Activated CD8-positive, alpha-beta memory T cell treated with anti-CD3 and anti-CD28 coated beads, Interleukin-2, amount 50 U/mL, for 1 hour (primary cell): ENCODE data around the gene TCF12.

Source experiments
- DNase-seq: peaks from one replicate; pipeline ENCODE4 v3.0.0-alpha.2; 2020; ENCODE audit errors: extremely low read depth

The TCF12 gene

DNA sequence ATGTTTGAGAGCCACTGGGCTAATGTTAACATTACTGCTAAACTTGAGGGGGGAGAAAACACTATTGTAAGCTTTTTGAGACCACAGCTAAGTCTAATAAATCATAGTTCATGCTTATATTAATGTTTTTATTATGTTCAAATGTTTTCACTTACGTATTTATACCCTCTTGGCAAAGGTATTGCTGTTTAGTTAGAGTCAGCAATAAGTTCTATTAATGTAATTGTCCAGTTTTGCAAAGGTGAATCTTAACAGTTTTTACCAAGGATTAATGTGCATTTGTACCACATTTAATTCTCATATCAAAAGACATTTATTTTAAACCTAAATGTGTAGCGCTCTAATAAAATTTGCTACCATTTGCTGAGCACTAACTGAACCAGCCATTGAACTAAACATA, 251.2 kb downstream of the TCF12 start:
- DNase-seq = no peak

DNA sequence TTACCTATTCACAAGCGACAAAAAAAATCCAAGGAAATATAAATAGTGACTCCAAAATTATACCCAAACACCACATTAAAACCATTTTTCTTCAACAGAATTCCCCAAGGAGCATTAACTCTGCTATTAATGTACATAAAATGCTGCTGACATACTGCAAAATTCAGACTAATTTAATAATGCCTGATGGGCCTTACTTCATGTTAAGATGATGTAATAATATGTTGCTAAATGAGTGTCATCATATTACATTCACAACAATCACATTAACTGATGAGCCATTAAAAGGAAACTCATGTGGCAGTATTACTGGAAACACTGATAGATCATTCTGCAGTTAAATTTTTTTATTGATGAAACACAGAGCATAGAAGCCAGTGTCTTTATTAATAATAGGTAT, 253.0 kb downstream of the TCF12 start:
- DNase-seq = no peak

DNA sequence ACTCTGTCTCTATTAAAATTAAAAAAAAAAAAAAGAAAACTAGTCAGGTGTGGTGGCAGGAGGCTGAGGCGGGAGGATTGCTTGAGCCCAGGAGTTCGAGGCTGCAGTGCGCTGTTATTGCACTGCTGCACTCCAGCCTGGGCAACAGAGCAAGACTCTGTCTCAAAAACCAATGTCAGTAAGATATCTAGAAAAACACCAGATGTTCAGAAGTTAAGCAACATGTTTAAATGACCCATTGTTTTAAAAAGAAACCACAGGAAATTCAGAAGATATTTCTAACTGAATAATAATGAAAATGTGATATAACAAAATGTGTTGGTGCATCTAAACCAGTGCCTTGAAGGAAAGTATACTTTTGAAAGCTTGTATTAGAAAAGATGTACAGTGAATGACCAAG, 254.5 kb downstream of the TCF12 start:
- DNase-seq = no peak

DNA sequence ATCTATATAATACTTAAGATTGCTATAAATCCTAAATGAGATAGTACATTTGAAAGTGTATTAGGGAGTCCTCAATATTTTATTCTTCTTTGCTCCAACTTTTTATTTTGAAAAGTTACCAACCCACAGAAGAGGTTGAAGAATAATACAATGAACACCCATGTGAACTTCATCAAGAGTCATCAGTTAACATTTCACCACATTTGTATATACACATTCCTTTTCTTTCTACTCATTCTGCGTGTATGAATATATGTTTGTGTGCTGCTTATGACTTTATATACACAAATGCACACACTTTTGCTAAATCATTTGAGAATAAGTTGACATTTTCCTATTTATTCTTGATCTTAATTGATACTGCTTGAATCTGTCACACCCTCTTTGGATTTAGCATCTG, 264.6 kb downstream of the TCF12 start:
- DNase-seq = no peak

DNA sequence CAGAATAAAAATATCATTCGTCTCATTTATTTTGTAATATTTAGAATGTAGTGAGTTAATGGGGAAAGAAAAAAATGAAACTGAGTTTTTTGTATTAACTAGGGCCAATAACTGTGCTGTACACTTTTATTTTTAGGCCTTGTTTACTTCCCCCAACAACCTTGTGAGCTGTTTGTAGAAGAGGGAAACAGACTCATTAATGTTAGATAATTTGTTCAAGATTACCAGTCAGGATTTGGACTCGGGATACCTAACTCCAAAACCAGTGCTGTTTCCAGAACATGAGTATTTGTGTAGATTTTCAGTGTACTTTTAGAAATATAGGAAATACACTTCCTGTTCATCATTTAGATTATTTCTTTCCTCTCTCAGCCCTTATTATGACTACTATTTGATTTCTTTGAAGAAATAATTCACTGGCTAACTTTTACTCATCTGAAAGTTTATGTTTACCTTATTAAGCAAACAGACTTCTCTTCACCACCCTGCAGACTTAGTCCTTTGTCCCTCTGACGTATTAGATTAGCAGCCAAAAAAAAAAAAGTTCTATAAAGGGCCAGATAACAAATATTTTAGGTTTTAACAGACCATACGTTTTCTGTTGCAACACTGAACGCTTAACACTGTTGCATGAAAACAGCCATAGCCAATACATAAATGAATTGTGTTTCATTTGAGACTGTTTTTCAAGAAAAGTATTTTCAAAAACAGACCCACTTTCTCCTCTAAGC, 265.3 kb downstream of the TCF12 start:
- no peak for DNase-seq

DNA sequence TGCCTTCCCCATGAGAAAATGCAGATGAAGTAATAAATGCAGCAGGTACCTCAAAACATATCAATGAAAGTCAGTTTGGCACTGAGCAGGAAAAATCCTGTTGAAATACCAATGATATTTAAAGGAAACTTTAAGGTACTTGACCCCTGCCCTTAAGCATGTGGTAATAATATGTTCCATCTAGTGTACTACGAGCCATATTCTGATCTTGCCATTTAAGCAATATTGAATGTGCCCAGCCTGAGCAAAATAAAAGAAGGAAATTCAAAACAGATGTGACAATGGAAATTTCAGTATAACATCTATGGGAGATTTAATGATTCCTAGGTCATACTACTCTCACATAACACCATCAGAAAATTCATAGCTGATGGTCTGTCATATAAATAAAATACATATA, 266.1 kb downstream of the TCF12 start:
- DNase-seq = no peak

DNA sequence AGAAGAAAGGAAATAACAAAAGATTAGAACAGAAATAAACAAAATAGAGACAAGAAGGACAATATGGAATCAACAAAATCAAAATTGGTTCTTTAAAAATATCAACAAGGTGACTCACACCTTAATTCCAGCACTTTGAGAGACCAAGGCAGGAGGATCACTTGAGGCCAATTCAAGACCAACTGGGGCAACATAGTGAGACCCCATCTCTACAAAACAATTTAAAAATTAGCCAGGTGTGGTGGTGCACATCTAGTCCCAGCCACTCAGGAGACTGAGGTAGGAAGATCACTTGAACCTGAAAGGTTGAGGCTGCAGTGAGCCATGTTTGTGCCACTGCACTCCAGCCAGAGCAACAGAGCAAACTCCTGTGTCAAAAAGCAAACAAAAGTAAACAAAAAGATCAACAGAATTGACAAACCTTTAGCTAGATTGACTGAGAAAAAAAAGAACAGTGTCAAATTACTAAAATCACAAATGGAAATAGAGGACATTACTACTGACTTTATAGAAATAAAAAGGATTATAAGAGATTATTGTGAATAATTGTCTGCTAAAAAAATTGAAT, 267.1 kb downstream of the TCF12 start:
- no peak for DNase-seq

DNA sequence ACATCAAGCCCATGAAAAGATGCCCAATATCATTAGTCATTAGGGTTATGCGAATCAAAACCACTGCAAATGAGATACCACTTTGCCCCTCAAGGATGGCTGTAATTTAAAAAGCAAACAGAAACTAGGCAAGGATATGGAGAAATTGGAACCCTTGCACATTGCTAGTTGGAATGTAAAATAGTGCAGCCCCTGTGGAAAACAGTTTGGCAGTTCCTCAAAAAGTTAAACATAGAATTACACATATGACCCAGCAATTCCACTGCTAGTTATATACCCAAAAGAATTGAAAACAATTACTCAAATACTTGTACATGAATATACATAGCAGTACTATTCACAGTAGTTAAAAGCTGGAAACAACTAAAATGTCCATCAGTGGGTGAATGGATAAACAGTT, 271.0 kb downstream of the TCF12 start:
- no peak for DNase-seq

DNA sequence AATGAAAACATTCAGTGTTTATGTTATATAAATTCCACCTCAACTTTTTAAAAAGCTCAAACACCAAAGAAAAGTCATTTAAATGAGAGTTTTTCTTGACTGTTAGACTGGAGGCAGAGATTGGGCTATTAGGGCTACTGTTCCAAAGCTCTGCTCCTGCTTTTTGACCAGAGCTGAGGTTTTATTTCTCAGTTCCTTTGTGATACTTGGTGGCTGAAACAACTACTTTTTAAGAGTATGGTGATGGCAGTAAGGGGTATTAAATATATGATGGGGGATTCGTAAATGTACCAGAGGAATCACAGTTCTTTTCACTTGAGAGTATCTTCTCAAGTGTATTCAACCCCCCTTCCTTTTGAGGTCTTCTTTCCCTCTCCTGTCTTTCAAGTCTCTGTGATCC, 271.8 kb downstream of the TCF12 start:
- DNase-seq = no peak

DNA sequence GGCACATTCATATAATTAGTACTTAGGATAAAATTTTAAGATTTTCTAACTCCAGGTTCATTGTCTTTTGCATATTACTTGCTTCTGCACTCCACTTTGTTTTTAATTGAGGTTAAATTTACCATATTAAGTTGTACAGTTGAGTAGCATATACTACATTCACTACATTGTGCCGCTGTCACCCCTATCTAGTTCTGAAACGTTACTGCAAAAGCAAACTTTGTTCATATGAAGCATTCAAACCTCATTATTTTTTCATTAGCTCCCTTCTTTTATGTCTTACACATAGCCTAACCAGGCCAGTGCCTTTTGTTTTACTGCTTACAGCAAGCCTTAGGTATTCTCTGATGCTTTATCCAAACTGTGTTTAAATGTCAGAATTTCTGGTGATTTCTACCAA, 274.7 kb downstream of the TCF12 start:
- DNase-seq = no peak

DNA sequence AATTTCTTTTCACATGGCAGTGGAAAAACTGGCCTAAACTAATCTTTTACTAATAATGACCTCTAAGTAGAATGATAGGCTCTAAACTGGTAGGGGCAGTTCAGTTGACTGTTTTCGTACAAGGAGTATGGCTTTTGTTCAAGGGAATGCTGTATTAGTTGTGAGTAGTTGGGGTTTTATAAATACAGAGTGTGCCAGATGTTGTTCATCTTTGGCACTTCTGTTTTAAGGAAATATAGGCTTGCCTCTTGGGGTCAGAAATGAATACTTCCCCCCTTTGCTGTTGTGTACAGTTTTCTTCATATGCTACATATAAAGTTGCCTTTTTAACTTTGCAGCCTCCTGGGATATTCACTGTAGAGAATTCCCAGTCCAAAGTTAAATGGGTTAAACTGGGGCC, 276.9 kb downstream of the TCF12 start:
- DNase-seq = no peak

DNA sequence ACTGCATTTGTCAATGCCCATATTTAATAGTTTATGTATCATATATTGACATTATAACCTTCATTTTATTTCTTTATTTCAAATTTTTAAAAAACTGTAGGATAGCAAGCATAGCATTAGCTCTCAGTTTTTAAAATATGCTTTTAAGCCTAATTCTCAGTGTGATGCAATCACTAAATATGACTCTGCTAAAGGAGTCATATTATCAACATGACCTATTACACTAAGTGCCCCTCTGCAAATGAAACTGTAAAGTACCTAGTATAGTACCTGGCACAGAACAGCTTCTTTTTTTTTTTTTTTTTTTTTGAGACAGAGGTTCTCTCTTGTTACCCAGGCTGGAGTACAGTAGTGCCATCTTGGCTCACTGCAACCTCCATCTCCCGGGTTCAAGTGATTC, 278.4 kb downstream of the TCF12 start:
- DNase-seq = no peak

DNA sequence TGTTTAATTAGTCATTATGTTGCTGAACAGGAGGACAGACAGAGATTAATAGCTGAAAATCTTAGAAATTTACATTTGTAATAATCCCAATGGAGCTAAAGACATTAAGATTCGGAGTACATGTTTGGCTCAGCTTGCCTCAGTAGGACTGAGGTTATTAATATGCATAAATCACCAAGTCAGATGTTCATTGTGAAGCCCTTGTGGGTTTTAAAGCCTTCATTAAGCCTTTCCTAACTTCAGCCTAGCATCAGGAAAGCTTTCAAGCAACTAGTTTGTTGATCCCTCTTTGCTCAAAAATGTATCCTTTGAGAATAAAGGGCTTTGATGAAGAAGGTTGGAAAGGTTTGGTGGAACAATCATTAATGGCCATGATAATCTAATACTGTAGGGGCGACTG, 279.7 kb downstream of the TCF12 start:
- DNase-seq = no peak

DNA sequence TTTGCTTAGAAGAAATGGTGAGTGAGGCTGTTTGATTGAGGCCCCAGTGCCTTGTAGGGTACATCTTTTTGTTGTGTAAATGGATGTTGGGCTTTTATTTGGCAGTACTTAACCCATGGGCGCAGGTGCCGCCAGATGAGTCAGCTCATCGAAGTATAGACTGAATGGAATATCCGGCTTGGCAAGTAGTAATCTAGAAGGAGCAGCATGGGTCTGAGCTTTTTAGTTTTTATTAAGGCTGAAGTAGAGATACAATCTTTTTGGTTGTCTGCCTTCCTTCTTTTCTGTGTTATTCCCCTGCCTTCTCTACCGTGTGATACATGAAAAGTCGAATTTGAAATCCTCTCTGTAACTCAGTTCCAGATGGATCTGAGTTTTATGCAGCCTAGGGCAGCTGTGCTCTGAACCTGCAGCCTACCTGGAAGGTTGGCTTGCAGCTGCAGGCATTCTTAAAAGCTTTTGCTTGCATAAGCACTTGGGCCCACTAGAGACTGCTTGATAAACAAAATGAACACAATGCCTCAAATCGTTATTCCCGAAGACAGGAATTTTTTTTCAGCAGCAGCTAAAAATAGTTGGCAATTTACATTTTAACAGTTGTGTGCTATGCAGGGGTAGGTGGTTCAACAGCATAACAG, 280.3 kb downstream of the TCF12 start:
- DNase-seq = no peak

DNA sequence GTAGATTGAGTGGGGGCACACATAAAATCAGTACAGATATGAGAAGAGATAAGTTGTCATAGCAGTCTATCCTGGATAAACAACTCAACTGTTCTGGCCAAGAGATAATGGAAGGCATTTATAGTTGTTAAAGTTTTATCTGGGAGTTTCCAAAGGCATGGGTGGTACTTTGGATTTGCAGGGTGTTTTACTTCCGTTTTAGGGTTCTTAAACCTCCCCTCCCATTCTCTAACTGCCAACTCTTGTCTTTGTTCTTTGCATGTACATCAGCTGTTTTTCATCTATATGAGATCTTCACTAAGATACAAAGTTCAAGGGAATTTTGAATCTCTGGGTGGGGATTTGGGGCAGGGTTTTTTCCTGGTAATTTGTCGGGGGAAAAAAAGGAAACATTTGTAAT, 283.1 kb downstream of the TCF12 start:
- no peak for DNase-seq

DNA sequence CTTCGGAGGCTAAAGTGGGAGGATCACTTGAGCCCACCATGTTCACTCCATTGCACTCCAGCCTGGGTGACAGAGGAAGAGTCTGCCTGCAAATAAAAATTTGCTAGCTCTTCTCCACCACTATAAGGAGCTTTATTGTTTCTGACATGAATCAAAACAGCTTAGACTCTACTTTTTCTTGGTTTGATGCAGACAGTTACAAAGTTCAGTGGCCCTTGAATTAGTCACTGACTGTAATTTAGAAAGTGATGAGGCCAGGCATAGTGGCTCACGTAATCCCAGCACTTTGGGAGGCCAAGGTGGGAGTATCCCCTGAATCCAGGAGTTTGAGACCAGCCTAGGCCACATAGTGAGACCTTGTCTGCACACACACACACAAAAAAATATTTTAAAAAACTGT, 285.5 kb downstream of the TCF12 start:
- no peak for DNase-seq

DNA sequence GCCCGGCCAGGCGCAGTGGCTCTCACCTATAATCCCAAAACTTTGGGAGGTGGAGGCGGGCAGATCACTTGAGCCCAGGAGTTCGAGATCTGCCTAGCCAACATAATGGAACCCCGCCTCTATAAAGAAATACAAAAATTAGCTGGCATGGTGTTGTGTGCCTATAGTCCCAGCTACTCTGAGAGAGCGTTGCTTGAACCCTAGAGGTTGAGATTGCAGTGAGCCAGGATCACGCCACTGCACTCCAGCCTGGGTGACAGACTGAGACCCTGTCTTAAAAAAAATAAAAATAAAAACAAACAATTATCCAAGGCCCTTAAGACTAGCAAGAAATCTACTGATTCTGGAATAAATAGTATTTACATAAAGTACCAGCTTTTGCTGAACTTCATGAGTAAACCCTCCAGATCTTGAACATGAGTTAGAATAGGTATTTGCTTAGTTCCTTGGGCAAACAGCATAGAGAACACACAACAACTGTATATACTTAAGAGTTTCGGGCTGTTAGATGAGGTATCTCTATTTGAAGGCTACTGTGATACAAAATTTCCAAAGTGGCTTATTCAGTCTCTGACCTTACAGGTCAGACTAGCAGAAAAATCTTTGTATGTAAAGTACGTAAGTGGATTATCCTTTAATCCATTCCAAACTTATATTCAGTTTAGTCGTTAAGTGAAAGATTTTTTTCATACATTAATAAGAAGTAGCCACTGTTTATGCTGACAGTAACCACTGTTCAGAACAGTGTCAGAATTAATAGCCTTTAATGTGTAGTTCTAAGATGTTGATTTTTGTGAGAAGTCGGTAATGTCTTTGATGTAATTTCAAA, 286.8 kb downstream of the TCF12 start:
- no peak for DNase-seq

DNA sequence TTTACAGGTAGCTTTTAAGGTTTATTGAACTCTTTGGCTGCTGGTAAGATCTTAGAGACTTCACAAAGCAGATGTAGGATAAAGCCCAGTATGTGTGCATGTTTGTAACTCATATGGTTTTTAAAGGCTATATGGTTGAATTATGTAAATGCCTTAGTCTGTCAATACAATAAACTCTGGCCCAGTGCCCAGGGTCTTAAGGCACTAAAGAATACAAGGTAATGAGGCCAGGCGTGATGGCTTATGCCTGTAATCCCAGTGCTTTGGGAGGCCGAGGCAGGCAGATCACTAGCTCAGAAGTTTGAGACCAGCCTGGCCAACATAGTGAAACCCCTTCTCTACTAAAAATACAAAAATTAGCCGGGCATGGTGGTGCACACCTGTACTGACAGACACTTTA, 287.6 kb downstream of the TCF12 start:
- DNase-seq = no peak

DNA sequence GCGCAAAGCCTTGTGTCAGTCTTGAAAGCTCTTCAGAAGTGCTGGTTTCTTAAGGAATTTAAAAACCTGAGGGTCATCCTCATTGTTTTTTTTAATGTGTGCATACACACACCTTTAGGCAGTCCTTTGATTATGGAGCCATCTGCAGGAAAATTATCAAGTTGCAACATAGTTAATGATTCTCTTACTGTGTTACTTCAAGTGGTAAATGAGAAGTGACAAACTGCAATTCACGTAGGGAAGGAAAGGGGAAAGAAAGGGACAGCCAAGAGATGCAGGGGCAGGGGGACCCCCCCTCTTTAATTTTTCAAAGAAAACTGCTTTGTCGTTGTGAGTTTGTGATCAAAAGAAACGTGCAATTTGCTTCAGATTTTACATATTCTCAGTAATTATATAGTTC, 295.4 kb downstream of the TCF12 start:
- no peak for DNase-seq

DNA sequence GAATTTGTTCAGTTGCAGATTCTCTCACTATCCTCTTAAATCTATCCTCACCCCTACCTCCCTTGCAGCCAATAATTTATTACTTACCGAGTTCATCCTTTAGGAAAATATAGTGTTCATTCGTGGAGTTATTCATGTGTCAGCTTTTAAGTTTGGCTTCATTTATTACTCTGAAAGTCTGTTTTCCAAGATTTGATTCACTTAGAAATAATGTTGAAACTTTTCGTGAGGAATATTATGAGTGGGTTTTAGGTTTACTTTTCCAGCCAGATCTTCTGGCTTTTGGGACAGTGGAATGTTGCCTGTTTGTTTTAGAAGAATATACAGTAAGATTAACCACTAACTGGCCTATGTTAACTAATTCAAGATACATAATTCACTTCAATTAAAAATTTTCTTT, 296.9 kb downstream of the TCF12 start:
- no peak for DNase-seq

DNA sequence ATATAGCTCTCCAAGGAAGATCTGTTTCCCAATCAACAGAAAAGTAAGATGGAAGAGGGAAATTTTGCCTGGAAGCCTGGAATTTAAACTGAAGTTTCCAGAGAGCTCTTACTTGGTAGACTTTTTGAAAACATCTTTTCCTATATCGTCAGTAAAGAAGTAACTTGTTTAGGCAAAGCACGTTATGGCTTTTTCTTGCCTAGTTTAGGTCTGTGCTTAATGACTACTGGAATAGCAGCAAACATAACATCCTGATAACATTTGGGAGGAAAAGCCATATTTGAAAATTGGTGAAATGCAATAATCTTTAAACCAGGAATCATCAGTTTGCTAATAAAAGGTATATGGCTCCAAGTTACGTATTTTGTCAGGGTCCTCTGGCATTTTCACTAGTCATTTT, 297.4 kb downstream of the TCF12 start:
- no peak for DNase-seq

DNA sequence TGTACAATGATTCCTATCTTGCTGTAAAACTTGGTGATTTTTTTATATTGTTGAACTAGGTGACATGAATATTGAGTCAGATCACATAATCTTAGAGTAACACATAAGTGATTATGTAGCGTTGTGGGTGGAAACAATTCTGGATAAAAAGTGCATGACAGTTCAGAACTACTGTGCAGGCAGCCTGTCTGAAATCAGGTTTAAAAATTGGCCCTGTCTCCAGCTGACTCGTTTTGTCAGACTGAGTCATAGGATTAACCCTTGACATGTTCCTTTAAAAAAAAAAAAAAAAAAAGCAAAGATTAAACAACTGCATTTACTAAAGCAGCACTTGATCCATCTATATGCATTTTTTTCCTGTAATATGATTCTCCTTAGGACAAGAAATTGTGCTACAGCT, 297.8 kb downstream of the TCF12 start:
- no peak for DNase-seq
